B cell (primary cell): ENCODE results near the gene EIPR1.

ENCODE experiments used
- EZH2 ChIP-seq: IDR thresholded peaks from 2 replicates; pipeline ENCODE4 v1.6.1; 2012; ENCODE audit warnings: borderline replicate concordance, low read depth, mild to moderate bottlenecking, moderate library complexity, low read length; ENCODE audit not compliant: insufficient read depth, poor library complexity, severe bottlenecking
- TF ChIP-seq, protein P1 (sequence below): fragments of 200-600 bp; IDR thresholded peaks from one replicate; pipeline ENCODE4 v1.8.0; 2022; ENCODE audit warnings: antibody characterized with exemption, mild to moderate bottlenecking

GRCh38 chr2:3297523-3297922 is 80.1 kb downstream of the EIPR1 start:
- TF ChIP-seq, protein P1, sequence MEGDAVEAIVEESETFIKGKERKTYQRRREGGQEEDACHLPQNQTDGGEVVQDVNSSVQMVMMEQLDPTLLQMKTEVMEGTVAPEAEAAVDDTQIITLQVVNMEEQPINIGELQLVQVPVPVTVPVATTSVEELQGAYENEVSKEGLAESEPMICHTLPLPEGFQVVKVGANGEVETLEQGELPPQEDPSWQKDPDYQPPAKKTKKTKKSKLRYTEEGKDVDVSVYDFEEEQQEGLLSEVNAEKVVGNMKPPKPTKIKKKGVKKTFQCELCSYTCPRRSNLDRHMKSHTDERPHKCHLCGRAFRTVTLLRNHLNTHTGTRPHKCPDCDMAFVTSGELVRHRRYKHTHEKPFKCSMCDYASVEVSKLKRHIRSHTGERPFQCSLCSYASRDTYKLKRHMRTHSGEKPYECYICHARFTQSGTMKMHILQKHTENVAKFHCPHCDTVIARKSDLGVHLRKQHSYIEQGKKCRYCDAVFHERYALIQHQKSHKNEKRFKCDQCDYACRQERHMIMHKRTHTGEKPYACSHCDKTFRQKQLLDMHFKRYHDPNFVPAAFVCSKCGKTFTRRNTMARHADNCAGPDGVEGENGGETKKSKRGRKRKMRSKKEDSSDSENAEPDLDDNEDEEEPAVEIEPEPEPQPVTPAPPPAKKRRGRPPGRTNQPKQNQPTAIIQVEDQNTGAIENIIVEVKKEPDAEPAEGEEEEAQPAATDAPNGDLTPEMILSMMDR: no peak
- no peak for TF ChIP-seq EZH2
